ENCODE measurements around the gene PTPRS.

Gene PTPRS

DNA sequence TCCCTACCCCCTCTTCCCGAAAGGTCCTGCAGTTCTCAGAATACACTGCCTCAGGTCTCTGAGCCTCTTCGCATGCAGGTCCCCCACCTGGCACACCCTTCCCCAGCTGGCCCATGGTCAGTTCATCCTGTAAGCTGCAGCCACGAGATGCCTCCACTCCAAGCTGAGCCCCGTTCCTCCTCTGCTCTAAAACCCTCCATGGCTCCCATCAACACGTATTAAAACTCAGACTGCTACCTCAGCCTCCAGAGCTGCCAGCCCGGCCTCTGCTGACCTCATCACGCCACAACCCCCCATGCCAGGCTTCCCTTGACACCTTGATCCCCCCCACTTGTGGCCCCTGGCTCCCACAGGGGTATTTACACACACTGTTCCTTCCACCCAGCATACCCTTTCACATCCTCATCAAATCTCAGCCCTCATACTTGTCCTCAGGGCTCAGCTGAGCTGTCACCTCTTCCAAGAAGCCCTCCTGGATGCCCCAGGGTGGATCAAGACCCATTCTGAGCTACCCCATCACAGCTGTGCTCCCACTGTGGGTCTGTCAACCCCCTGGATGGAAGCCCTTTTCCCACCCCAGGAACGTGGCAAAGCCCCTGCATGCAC, 48.9 kb downstream of the PTPRS start:
- DNase-seq (ENCODE audit: low read depth) = no peak
- H3K4me3 ChIP-seq (ENCODE audit: control insufficient read depth, low read depth, low read length) = peak overlapping the region; percentile 63
- TF ChIP-seq, protein P1, sequence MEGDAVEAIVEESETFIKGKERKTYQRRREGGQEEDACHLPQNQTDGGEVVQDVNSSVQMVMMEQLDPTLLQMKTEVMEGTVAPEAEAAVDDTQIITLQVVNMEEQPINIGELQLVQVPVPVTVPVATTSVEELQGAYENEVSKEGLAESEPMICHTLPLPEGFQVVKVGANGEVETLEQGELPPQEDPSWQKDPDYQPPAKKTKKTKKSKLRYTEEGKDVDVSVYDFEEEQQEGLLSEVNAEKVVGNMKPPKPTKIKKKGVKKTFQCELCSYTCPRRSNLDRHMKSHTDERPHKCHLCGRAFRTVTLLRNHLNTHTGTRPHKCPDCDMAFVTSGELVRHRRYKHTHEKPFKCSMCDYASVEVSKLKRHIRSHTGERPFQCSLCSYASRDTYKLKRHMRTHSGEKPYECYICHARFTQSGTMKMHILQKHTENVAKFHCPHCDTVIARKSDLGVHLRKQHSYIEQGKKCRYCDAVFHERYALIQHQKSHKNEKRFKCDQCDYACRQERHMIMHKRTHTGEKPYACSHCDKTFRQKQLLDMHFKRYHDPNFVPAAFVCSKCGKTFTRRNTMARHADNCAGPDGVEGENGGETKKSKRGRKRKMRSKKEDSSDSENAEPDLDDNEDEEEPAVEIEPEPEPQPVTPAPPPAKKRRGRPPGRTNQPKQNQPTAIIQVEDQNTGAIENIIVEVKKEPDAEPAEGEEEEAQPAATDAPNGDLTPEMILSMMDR (IDR thresholded peaks at IDR 0.05; ENCODE audit: control insufficient read depth, insufficient read depth, low read depth, low read length, missing control alignments) = no peak

Data from AG09309 (cell line).